Epithelial cell of esophagus (primary cell): ENCODE measurements around the gene MLST8.
A peak's percentile ranks its signal among the peaks of the same experiment; 100 is the strongest.

Source experiments
- DNase-seq: peaks from one replicate; pipeline ENCODE4 v3.0.0; 2010; ENCODE audit warnings: low read depth
- H3K4me3 ChIP-seq: 2 replicates; pipeline ENCODE4 v1.5.1; 2011; ENCODE audit warnings: mild to moderate bottlenecking, low read length, control low read depth
- CTCF ChIP-seq: IDR thresholded peaks from 2 replicates; pipeline ENCODE4 v1.5.1; 2011; ENCODE audit warnings: low read depth, mild to moderate bottlenecking, low read length, control low read depth, inconsistent platforms; ENCODE audit not compliant: insufficient read depth; ENCODE audit errors: missing control alignments

MLST8 gene

GRCh38 chr16:2246301-2246885 lies 41.1 kb downstream of the MLST8 start:
- DNase-seq, result no peak
- no peak overlapping the region for H3K4me3 ChIP-seq
- no peak for TF ChIP-seq CTCF

- peak; percentile 52 for DNase-seq
Measured at GRCh38 chr16:2250652-2251295, 45.5 kb downstream of the MLST8 start.

GRCh38 chr16:2251296-2252111 lies 46.2 kb downstream of the MLST8 start, which contains the start of gene ECI1:
TSS of gene ECI1 (minus strand) at chr16:2251587. CDS start at chr16:2251566, 21 bp downstream.
- peak; percentile 42 for TF ChIP-seq CTCF
- peak within 1 kb of the TSS; percentile 63 for H3K4me3 ChIP-seq
- DNase-seq, result peak; percentile 88

More at GRCh38 chr16:2250652-2251295, 45.5 kb downstream of the MLST8 start:
- no peak for TF ChIP-seq CTCF
- peak overlapping the region; percentile 63 for H3K4me3 ChIP-seq

- no peak for DNase-seq
- H3K4me3 ChIP-seq, result no peak overlapping the region
- no peak for TF ChIP-seq CTCF
Measured at GRCh38 chr16:2252806-2253148, 47.5 kb downstream of the MLST8 start.

GRCh38 chr16:2253293-2253692 lies 48.0 kb downstream of the MLST8 start:
- H3K4me3 ChIP-seq, result no peak overlapping the region
- no peak for TF ChIP-seq CTCF
- no peak for DNase-seq

GRCh38 chr16:2256531-2257140 lies 51.4 kb downstream of the MLST8 start:
- H3K4me3 ChIP-seq, result no peak overlapping the region
- no peak for DNase-seq
- no peak for TF ChIP-seq CTCF
